ENCODE data around the gene PRKCE. TPM values are rescaled to one million over a fixed set of nuclear protein-coding genes. Genes with fewer than 3 reads are reported as not detected.

Gene PRKCE
- polyA plus RNA-seq, 3 donors, result 1.3 to 7.7 (median 2.3) TPM

DNA sequence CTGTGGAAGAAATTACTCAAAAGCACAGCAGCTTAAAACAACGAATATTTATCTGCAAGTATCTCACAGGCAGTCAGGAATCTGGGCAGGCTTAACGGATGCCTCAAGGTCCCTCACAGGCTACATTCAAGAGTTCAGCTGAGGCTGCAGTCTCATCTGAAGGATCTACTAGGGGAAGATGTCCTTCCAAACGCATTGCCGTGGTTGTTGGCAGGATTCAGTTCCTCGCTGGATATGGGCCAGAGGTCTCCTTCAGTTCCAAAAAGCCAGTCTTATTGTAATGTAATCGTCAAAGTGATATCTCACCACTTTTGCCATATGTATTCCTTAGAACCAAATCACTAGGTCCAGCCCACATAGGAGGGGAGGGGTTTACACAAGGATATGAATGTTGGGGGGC, 547.5 kb downstream of the PRKCE start:
- Histone ChIP-seq H3K4me3 (replicated peaks in 1 of 3; ENCODE audit: low read depth in 2 of 3, low read length in 3 of 3) (no peak overlapping the region), H2AFZ (ENCODE audit: insufficient read depth, low read depth, low read length, poor library complexity, severe bottlenecking) (no peak overlapping the region), H3K4me2 (replicated peaks; ENCODE audit: extremely low read depth, low read length, poor library complexity, severe bottlenecking) (no peak overlapping the region), H3K79me2 (ENCODE audit: insufficient read depth, low read length) (no peaks in the 10 kb centered on the region), H3K27me3 (ENCODE audit: control insufficient read depth in 2 of 2, insufficient read depth in 2 of 2, low read length in 2 of 2) (no peaks in the 10 kb centered on the region), H3K9ac (ENCODE audit: insufficient read depth, low read length, poor library complexity, severe bottlenecking) (no peak overlapping the region), H3K36me3 (replicated peaks in 1 of 2; ENCODE audit: control insufficient read depth in 1 of 2, insufficient read depth in 2 of 2, low read length in 2 of 2) (no peaks in the 10 kb centered on the region), H3K4me1 (ENCODE audit: control insufficient read depth in 1 of 2, insufficient read depth in 2 of 2, low read length in 2 of 2) (peaks cover 0 to 3% of the 10 kb centered on the region in 2 donors), H3K27ac (ENCODE audit: low read depth in 1 of 2, low read length in 2 of 2) (no peak overlapping the region), H3K9me3 (replicated peaks in 1 of 2; ENCODE audit: control insufficient read depth in 1 of 2, insufficient read depth in 1 of 2, low read length in 2 of 2) (no peaks in the 10 kb centered on the region), H4K20me1 (ENCODE audit: insufficient read depth, low read length) (no peaks in the 10 kb centered on the region)
- Mint-ChIP-seq H3K4me1 (peaks cover 6% of the 10 kb centered on the region), H3K9me3 (peaks cover 0 to 8% (median 0%) of the 10 kb centered on the region in 7 donors), H3K27me3 (ENCODE audit: low read depth in 3 of 3) (peaks cover 0 to 6% (median 4%) of the 10 kb centered on the region in 3 donors), H3K4me3 (no peak overlapping the region), H3K36me3 (no peaks in the 10 kb centered on the region), H3K27ac (no peak overlapping the region)
- DNase-seq, result no peak
- intact Hi-C loops (cut with micrococcal nuclease), result no loop called here
- TF ChIP-seq, protein P1, sequence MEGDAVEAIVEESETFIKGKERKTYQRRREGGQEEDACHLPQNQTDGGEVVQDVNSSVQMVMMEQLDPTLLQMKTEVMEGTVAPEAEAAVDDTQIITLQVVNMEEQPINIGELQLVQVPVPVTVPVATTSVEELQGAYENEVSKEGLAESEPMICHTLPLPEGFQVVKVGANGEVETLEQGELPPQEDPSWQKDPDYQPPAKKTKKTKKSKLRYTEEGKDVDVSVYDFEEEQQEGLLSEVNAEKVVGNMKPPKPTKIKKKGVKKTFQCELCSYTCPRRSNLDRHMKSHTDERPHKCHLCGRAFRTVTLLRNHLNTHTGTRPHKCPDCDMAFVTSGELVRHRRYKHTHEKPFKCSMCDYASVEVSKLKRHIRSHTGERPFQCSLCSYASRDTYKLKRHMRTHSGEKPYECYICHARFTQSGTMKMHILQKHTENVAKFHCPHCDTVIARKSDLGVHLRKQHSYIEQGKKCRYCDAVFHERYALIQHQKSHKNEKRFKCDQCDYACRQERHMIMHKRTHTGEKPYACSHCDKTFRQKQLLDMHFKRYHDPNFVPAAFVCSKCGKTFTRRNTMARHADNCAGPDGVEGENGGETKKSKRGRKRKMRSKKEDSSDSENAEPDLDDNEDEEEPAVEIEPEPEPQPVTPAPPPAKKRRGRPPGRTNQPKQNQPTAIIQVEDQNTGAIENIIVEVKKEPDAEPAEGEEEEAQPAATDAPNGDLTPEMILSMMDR (IDR thresholded peaks at IDR 0.05), result no peak
- WGBS (ENCODE audit: insufficient coverage), result 90% methylated on average over 4 of the region's 6 CpGs

DNA sequence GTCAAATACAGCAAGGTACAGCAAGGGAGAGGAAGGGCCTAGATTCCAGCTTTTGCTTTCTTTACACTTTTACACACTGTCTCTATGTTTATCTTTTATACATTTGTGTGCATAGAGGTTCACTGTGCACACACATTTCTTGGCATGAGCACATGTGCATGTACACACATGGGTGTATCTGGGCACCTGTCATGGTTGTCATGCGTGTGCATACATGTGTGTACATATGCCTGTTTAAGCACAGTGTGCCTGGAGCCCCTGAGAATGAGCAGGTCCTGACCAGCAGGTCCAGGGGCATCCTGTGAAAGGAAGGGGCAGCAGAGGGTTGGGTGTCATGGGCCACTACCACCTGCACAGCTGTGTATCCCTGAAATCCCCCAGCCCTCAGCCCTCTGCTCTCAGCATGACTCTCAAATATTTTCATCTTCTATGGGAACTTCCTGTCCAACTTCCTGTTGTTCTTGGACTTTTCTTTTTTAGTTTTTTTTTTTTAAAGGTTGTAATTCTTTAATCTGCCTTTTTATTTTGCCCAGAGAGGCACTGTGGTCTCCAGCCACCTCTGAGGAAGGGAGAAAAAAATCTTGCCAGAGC, 548.7 kb downstream of the PRKCE start:
- TF ChIP-seq, protein P1 (IDR thresholded peaks at IDR 0.05), result no peak
- H3K9me3 Mint-ChIP-seq, result peaks cover 0 to 8% (median 0%) of the 10 kb centered on the region in 7 donors
- no peak overlapping the region for H3K4me3 Mint-ChIP-seq
- Histone ChIP-seq H3K9me3 (replicated peaks in 1 of 2; ENCODE audit: control insufficient read depth in 1 of 2, insufficient read depth in 1 of 2, low read length in 2 of 2) (no peaks in the 10 kb centered on the region), H3K4me3 (replicated peaks in 1 of 3; ENCODE audit: low read depth in 2 of 3, low read length in 3 of 3) (no peak overlapping the region), H3K4me2 (replicated peaks; ENCODE audit: extremely low read depth, low read length, poor library complexity, severe bottlenecking) (no peak overlapping the region), H3K27me3 (ENCODE audit: control insufficient read depth in 2 of 2, insufficient read depth in 2 of 2, low read length in 2 of 2) (no peaks in the 10 kb centered on the region), H3K9ac (ENCODE audit: insufficient read depth, low read length, poor library complexity, severe bottlenecking) (no peak overlapping the region), H2AFZ (ENCODE audit: insufficient read depth, low read depth, low read length, poor library complexity, severe bottlenecking) (peak overlapping the region; percentile 29), H3K36me3 (replicated peaks in 1 of 2; ENCODE audit: control insufficient read depth in 1 of 2, insufficient read depth in 2 of 2, low read length in 2 of 2) (no peaks in the 10 kb centered on the region), H3K79me2 (ENCODE audit: insufficient read depth, low read length) (no peaks in the 10 kb centered on the region), H4K20me1 (ENCODE audit: insufficient read depth, low read length) (no peaks in the 10 kb centered on the region), H3K4me1 (ENCODE audit: control insufficient read depth in 1 of 2, insufficient read depth in 2 of 2, low read length in 2 of 2) (peaks cover 0 to 3% of the 10 kb centered on the region in 2 donors), H3K27ac (ENCODE audit: low read depth in 1 of 2, low read length in 2 of 2) (no peak overlapping the region)
- intact Hi-C loops (cut with micrococcal nuclease), result no loop called here
- H3K27me3 Mint-ChIP-seq (ENCODE audit: low read depth in 3 of 3), result peaks cover 0 to 6% (median 4%) of the 10 kb centered on the region in 3 donors
- no peak for DNase-seq
- H3K27ac Mint-ChIP-seq, result peak overlapping the region in 2 of 7 donors; percentile 7 to 12
- peaks cover 6% of the 10 kb centered on the region for H3K4me1 Mint-ChIP-seq
- 100% methylated on average over 1 of the region's 1 CpG for WGBS (ENCODE audit: insufficient coverage)
- H3K36me3 Mint-ChIP-seq, result no peaks in the 10 kb centered on the region
